Measurements from ENCODE around the gene VSIG1.
A peak's percentile ranks its signal among the peaks of the same experiment; 100 is the strongest.

The VSIG1 gene

DNA sequence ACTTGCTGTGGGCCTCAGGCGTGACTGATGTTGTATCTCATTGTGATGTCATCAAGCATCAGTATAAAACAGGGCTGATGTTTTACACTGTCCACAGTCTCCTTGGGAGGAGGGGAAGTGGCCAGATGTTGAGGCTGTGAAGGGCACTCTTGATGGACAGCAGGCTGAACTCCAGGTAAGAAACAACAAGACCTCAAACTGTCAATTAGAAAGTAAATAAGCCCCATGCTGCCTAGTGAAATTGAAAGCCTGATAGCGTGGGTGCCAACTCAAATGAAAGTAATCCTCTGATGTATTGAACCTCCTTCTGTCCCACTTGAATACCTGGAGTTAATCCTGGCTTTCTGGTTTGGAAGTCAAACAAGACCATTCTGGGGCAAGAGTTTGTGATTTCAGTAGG lies 19.7 kb downstream of the VSIG1 start:
- Histone ChIP-seq H3K4me1 (ENCODE audit: control insufficient read depth, insufficient read depth, low read length) (peaks cover 1% of the 10 kb centered on the region; the same call in 1 of the 2 replicates), H3K4me3 (ENCODE audit: low read length) (no peak overlapping the region), H3K27me3 (ENCODE audit: control insufficient read depth, insufficient read depth, low read length) (no peaks in the 10 kb centered on the region), H3K36me3 (ENCODE audit: control insufficient read depth, insufficient read depth, low read length) (no peaks in the 10 kb centered on the region), H3K9me3 (ENCODE audit: control insufficient read depth, insufficient read depth, low read length) (no peaks in the 10 kb centered on the region), H3K27ac (ENCODE audit: low read length) (no peak overlapping the region)
- WGBS (ENCODE audit: insufficient coverage, insufficient read length) = no CpG with 5 or more reads among the region's 2 CpGs
- no peak for DNase-seq (ENCODE audit: low read depth, low spot score)

DNA sequence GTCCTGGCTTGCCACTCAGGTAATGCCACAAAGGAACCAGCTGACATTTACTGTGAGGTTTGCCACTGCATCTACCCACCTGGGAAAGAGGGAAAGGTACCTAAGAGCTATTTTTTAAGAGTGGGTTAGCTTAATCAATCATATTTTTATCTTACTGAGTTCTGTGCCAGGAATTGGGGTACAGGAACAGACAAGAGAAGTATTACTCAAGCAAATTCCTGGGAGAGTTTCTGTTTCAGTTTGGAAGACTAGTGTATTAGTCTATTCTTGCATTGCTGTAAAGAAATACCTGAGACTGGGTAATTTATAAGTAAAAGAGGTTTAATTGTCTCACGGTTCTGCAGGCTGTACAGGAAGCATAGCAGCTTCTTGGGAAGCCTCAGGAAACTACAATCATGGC lies 23.3 kb downstream of the VSIG1 start:
- Histone ChIP-seq H3K4me1 (ENCODE audit: control insufficient read depth, insufficient read depth, low read length) (peaks cover 1% of the 10 kb centered on the region; the same call in 1 of the 2 replicates), H3K9me3 (ENCODE audit: control insufficient read depth, insufficient read depth, low read length) (no peaks in the 10 kb centered on the region), H3K36me3 (ENCODE audit: control insufficient read depth, insufficient read depth, low read length) (no peaks in the 10 kb centered on the region), H3K4me3 (ENCODE audit: low read length) (no peak overlapping the region), H3K27me3 (ENCODE audit: control insufficient read depth, insufficient read depth, low read length) (no peaks in the 10 kb centered on the region), H3K27ac (ENCODE audit: low read length) (no peak overlapping the region)
- no peak for DNase-seq (ENCODE audit: low read depth, low spot score)
- no CpG with 5 or more reads among the region's 1 CpG for WGBS (ENCODE audit: insufficient coverage, insufficient read length)

- no peak for DNase-seq (ENCODE audit: low read depth, low spot score)
- no CpG with 5 or more reads among the region's 4 CpGs for WGBS (ENCODE audit: insufficient coverage, insufficient read length)
- Histone ChIP-seq H3K27ac (ENCODE audit: low read length) (no peak overlapping the region), H3K4me1 (ENCODE audit: control insufficient read depth, insufficient read depth, low read length) (peaks cover 1% of the 10 kb centered on the region; the same call in 1 of the 2 replicates), H3K4me3 (ENCODE audit: low read length) (no peak overlapping the region), H3K36me3 (ENCODE audit: control insufficient read depth, insufficient read depth, low read length) (no peaks in the 10 kb centered on the region), H3K27me3 (ENCODE audit: control insufficient read depth, insufficient read depth, low read length) (no peaks in the 10 kb centered on the region), H3K9me3 (ENCODE audit: control insufficient read depth, insufficient read depth, low read length) (no peaks in the 10 kb centered on the region)
Measured at GRCh38 chrX:108070891-108071290, 26.0 kb downstream of the VSIG1 start.

- WGBS (ENCODE audit: insufficient coverage, insufficient read length) = no CpG with 5 or more reads among the region's 1 CpG
- Histone ChIP-seq H3K27ac (ENCODE audit: low read length) (no peak overlapping the region), H3K9me3 (ENCODE audit: control insufficient read depth, insufficient read depth, low read length) (no peaks in the 10 kb centered on the region), H3K4me3 (ENCODE audit: low read length) (no peak overlapping the region), H3K36me3 (ENCODE audit: control insufficient read depth, insufficient read depth, low read length) (no peaks in the 10 kb centered on the region), H3K4me1 (ENCODE audit: control insufficient read depth, insufficient read depth, low read length) (peaks cover under 1% of the 10 kb centered on the region; the same call in 1 of the 2 replicates), H3K27me3 (ENCODE audit: control insufficient read depth, insufficient read depth, low read length) (no peaks in the 10 kb centered on the region)
- no peak for DNase-seq (ENCODE audit: low read depth, low spot score)
Measured at GRCh38 chrX:108071578-108071977, 26.7 kb downstream of the VSIG1 start.

DNA sequence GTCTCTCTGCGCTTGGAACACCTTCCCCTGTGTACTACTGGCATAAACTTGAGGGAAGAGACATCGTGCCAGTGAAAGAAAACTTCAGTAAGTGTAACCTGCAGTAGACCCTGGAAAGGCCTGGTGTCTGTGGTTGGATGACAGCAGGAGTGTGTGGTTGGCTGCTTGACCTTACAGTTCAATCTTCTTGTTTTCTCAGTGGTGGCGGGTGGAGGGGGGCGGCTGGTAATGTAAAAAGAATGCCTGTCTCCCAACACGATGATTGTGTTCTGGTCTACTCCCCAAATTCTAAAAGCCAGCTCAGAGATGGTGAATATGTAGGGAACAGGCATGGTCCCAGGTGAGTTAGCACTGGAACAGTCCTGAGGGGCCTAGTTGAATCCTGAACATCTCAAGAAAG lies 27.9 kb downstream of the VSIG1 start:
- no peak overlapping the region for H3K4me3 ChIP-seq (ENCODE audit: low read length)
- DNase-seq (ENCODE audit: low read depth, low spot score) = no peak
- no peak overlapping the region for H3K27ac ChIP-seq (ENCODE audit: low read length)
- H3K27me3 ChIP-seq (ENCODE audit: control insufficient read depth, insufficient read depth, low read length) = no peaks in the 10 kb centered on the region
- no peaks in the 10 kb centered on the region for H3K9me3 ChIP-seq (ENCODE audit: control insufficient read depth, insufficient read depth, low read length)
- H3K36me3 ChIP-seq (ENCODE audit: control insufficient read depth, insufficient read depth, low read length) = no peaks in the 10 kb centered on the region
- no peaks in the 10 kb centered on the region for H3K4me1 ChIP-seq (ENCODE audit: control insufficient read depth, insufficient read depth, low read length)
- no CpG with 5 or more reads among the region's 5 CpGs for WGBS (ENCODE audit: insufficient coverage, insufficient read length)

- Histone ChIP-seq H3K4me3 (ENCODE audit: low read length) (no peak overlapping the region), H3K27me3 (ENCODE audit: control insufficient read depth, insufficient read depth, low read length) (no peaks in the 10 kb centered on the region), H3K9me3 (ENCODE audit: control insufficient read depth, insufficient read depth, low read length) (no peaks in the 10 kb centered on the region), H3K27ac (ENCODE audit: low read length) (no peak overlapping the region), H3K36me3 (ENCODE audit: control insufficient read depth, insufficient read depth, low read length) (no peaks in the 10 kb centered on the region), H3K4me1 (ENCODE audit: control insufficient read depth, insufficient read depth, low read length) (no peaks in the 10 kb centered on the region)
- no CpG with 5 or more reads among the region's 2 CpGs for WGBS (ENCODE audit: insufficient coverage, insufficient read length)
- no peak for DNase-seq (ENCODE audit: low read depth, low spot score)
Measured at GRCh38 chrX:108081110-108081509, 36.2 kb downstream of the VSIG1 start.

GRCh38 chrX:108087792-108088191 lies 42.9 kb downstream of the VSIG1 start:
- H3K9me3 ChIP-seq (ENCODE audit: control insufficient read depth, insufficient read depth, low read length) = no peaks in the 10 kb centered on the region
- no peaks in the 10 kb centered on the region for H3K27me3 ChIP-seq (ENCODE audit: control insufficient read depth, insufficient read depth, low read length)
- H3K36me3 ChIP-seq (ENCODE audit: control insufficient read depth, insufficient read depth, low read length) = no peaks in the 10 kb centered on the region
- WGBS (ENCODE audit: insufficient coverage, insufficient read length) = no CpG with 5 or more reads among the region's 6 CpGs
- DNase-seq (ENCODE audit: low read depth, low spot score) = no peak
- no peak overlapping the region for H3K27ac ChIP-seq (ENCODE audit: low read length)
- H3K4me3 ChIP-seq (ENCODE audit: low read length) = no peak overlapping the region
- no peaks in the 10 kb centered on the region for H3K4me1 ChIP-seq (ENCODE audit: control insufficient read depth, insufficient read depth, low read length)

DNA sequence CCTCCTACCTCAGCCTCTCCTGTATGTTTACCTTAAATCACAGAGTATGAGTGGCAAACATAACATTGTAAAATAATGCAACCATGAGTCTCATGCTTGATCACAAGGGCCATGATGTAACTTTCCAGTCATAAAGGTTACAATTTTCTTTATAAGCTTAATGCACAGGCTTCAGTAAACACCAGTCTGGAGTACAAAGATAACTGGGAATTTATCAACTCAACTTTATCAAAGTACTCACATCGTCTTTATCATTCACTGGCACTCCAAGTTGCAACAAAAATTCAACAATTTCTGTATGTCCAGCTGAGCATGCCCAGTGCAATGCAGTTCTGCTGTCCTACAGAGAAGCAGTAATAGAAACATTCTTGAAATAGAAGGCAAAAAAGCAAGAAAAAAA lies 43.6 kb downstream of the VSIG1 start:
- Histone ChIP-seq H3K36me3 (ENCODE audit: control insufficient read depth, insufficient read depth, low read length) (no peaks in the 10 kb centered on the region), H3K4me1 (ENCODE audit: control insufficient read depth, insufficient read depth, low read length) (no peaks in the 10 kb centered on the region), H3K27me3 (ENCODE audit: control insufficient read depth, insufficient read depth, low read length) (no peaks in the 10 kb centered on the region), H3K9me3 (ENCODE audit: control insufficient read depth, insufficient read depth, low read length) (no peaks in the 10 kb centered on the region), H3K4me3 (ENCODE audit: low read length) (no peak overlapping the region), H3K27ac (ENCODE audit: low read length) (no peak overlapping the region)
- no CpG with 5 or more reads among the region's 1 CpG for WGBS (ENCODE audit: insufficient coverage, insufficient read length)
- no peak for DNase-seq (ENCODE audit: low read depth, low spot score)

GRCh38 chrX:108090491-108091263 lies 45.8 kb downstream of the VSIG1 start:
- no peak for DNase-seq (ENCODE audit: low read depth, low spot score)

GRCh38 chrX:108091264-108091877 lies 46.5 kb downstream of the VSIG1 start, which contains the start of the genes ATG4A and PSMD10:
Gene ATG4A (plus strand): TSS chrX:108091778. CDS start chrX:108091827, 49 bp downstream.
Gene PSMD10 (minus strand): TSS chrX:108091542. CDS start chrX:108091520, 22 bp downstream.
- Histone ChIP-seq H3K27ac (ENCODE audit: low read length) (no peak within 1 kb of the TSS), H3K27me3 (ENCODE audit: control insufficient read depth, insufficient read depth, low read length) (no peaks in the 10 kb centered on the region), H3K4me3 (ENCODE audit: low read length) (peak within 1 kb of the TSS; percentile 98; the same call in 1 of the 2 replicates), H3K4me1 (ENCODE audit: control insufficient read depth, insufficient read depth, low read length) (no peaks in the 10 kb centered on the region), H3K36me3 (ENCODE audit: control insufficient read depth, insufficient read depth, low read length) (no peaks in the 10 kb centered on the region), H3K9me3 (ENCODE audit: control insufficient read depth, insufficient read depth, low read length) (no peaks in the 10 kb centered on the region)
- WGBS (ENCODE audit: insufficient coverage, insufficient read length) = no CpG with 5 or more reads among the region's 47 CpGs
- peak; percentile 61 for DNase-seq (ENCODE audit: low read depth, low spot score)

More at GRCh38 chrX:108090491-108091263, 45.8 kb downstream of the VSIG1 start:
- no peak overlapping the region for H3K27ac ChIP-seq (ENCODE audit: low read length)
- H3K4me1 ChIP-seq (ENCODE audit: control insufficient read depth, insufficient read depth, low read length) = no peaks in the 10 kb centered on the region
- no peaks in the 10 kb centered on the region for H3K9me3 ChIP-seq (ENCODE audit: control insufficient read depth, insufficient read depth, low read length)
- WGBS (ENCODE audit: insufficient coverage, insufficient read length) = no CpG with 5 or more reads among the region's 20 CpGs
- peak overlapping the region; percentile 98; the same call in 1 of the 2 replicates for H3K4me3 ChIP-seq (ENCODE audit: low read length)
- no peaks in the 10 kb centered on the region for H3K27me3 ChIP-seq (ENCODE audit: control insufficient read depth, insufficient read depth, low read length)
- no peaks in the 10 kb centered on the region for H3K36me3 ChIP-seq (ENCODE audit: control insufficient read depth, insufficient read depth, low read length)
